H1 (cell line): ENCODE data around the gene PDXDC1. TPM values are rescaled to one million over a fixed set of nuclear protein-coding genes. Genes with fewer than 3 reads are reported as not detected.
"Not testable (repeated sequence)": the region's sequence is repeated elsewhere in the genome, so short reads cannot be mapped to it uniquely, and the experiment has no call there.

Experiments
- CTCF ChIA-PET: fragments of 300-600 bp; sonication (Branson Sonifier 250); formaldehyde crosslinking; loops from one replicate; lab custom pipeline; 2021; ENCODE audit not compliant: partially characterized antibody; lab: Charles Lee
- POLR2A ChIA-PET: fragments of 300-600 bp; sonication (Branson Sonifier 250); formaldehyde crosslinking; loops from one replicate; lab custom pipeline; 2021; ENCODE audit warnings: inconsistent platforms; ENCODE audit not compliant: partially characterized antibody; lab: Charles Lee
- DNase-seq, 2 experiments: peaks; one replicate each; pipeline versions ENCODE4 v3.0.0 to v3.0.0-alpha.2; 2010 to 2022; ENCODE audit warnings: low spot score in 2 of 2, low read depth in 1 of 2, mixed read lengths in 1 of 2
- FAIRE-seq: peaks from 2 replicates; lab custom pipeline; 2011; peaks lifted over from hg19 to GRCh38; lab: Jason Lieb, UNC
- H2AFZ ChIP-seq: 2 replicates; pipeline ENCODE4 v1.8.1; 2012; ENCODE audit warnings: low read length, inconsistent platforms
- H2AK5ac ChIP-seq: 2 replicates; pipeline ENCODE4 v1.6.1; 2013; ENCODE audit warnings: low read depth, low read length
- H2BK120ac ChIP-seq: replicated peaks from 2 replicates; pipeline ENCODE3; 2013; ENCODE audit warnings: low read depth, low read length, inconsistent platforms
- H2BK12ac ChIP-seq: 2 replicates; pipeline ENCODE4 v1.6.1; 2013; ENCODE audit warnings: low read depth, low read length
- H2BK15ac ChIP-seq: 2 replicates; pipeline ENCODE4 v1.6.1; 2013; ENCODE audit warnings: low read length
- H2BK20ac ChIP-seq: 2 replicates; pipeline ENCODE4 v1.6.1; 2013; ENCODE audit warnings: low read length
- H2BK5ac ChIP-seq: 2 replicates; pipeline ENCODE4 v1.6.1; 2013; ENCODE audit warnings: low read depth, low read length
- H3K14ac ChIP-seq: 2 replicates; pipeline ENCODE4 v1.6.1; 2013; ENCODE audit warnings: inconsistent platforms; ENCODE audit not compliant: insufficient read length
- H3K18ac ChIP-seq: 2 replicates; pipeline ENCODE4 v1.6.1; 2013; ENCODE audit warnings: low read length; ENCODE audit errors: extremely low read depth
- H3K23ac ChIP-seq: 2 replicates; pipeline ENCODE4 v1.6.1; 2013; ENCODE audit warnings: inconsistent platforms; ENCODE audit not compliant: insufficient read length
- H3K23me2 ChIP-seq: 2 replicates; pipeline ENCODE4 v1.6.1; 2013; ENCODE audit warnings: low read depth, low read length
- H3K27ac ChIP-seq: 2 replicates; pipeline ENCODE4 v1.6.1; 2011; ENCODE audit warnings: low read depth, low read length, inconsistent platforms
- H3K27me3 ChIP-seq, 4 experiments: replicated peaks in 1 of 4; 1 replicate in 1 of 4; 2 replicates in 3 of 4; pipeline versions ENCODE4 v1.6.1 to v1.8.1; 2011 to 2013; ENCODE audit warnings: low read length in 3 of 4, mild to moderate bottlenecking in 3 of 4, inconsistent platforms in 2 of 4, mixed read lengths in 2 of 4, moderate library complexity in 1 of 4; ENCODE audit not compliant: control insufficient read depth in 3 of 4, insufficient read depth in 3 of 4; ENCODE audit errors: extremely low read depth in 1 of 4
- H3K36me3 ChIP-seq, 4 experiments: 2 replicates each; pipeline versions ENCODE4 v1.6.1 to v1.8.1; 2011 to 2013; ENCODE audit warnings: mild to moderate bottlenecking in 4 of 4, low read length in 3 of 4, moderate library complexity in 2 of 4, control low read depth in 1 of 4, inconsistent platforms in 1 of 4; ENCODE audit not compliant: insufficient read depth in 4 of 4, control insufficient read depth in 2 of 4
- H3K4ac ChIP-seq: replicated peaks from 2 replicates; pipeline ENCODE3; 2013; ENCODE audit warnings: low read length, low read depth, mixed read lengths, inconsistent platforms; ENCODE audit not compliant: insufficient read length
- H3K4me1 ChIP-seq, 4 experiments: replicated peaks in 1 of 4; 1 replicate in 1 of 4; 2 replicates in 3 of 4; pipeline versions ENCODE4 v1.6.1 to v1.8.1; 2011 to 2013; ENCODE audit warnings: low read length in 3 of 4, inconsistent platforms in 2 of 4, mixed read lengths in 1 of 4; ENCODE audit not compliant: insufficient read depth in 4 of 4, control insufficient read depth in 3 of 4
- H3K4me2 ChIP-seq, 2 experiments: 2 replicates each; pipeline versions ENCODE4 v1.6.1 to v1.8.1; 2011 to 2013; ENCODE audit warnings: low read depth in 2 of 2, low read length in 2 of 2, control low read depth in 1 of 2, inconsistent platforms in 1 of 2, mild to moderate bottlenecking in 1 of 2; ENCODE audit not compliant: insufficient read depth in 1 of 2
- H3K4me3 ChIP-seq, 4 experiments: fragments of 200-600, 300-600 bp in 1 of 4; sonication (generic), shearing (Covaris generic), sonication (Bioruptor Twin) in 1 of 4; 2 replicates each; pipeline versions ENCODE4 v1.5.1 to v1.8.1; 2011 to 2016; ENCODE audit warnings: low read length in 4 of 4, low read depth in 3 of 4, control low read depth in 2 of 4, inconsistent platforms in 2 of 4, mild to moderate bottlenecking in 2 of 4, mixed read lengths in 1 of 4, moderate library complexity in 1 of 4; ENCODE audit not compliant: insufficient read depth in 2 of 4; ENCODE audit errors: extremely low read depth in 1 of 4
- H3K56ac ChIP-seq: replicated peaks from 2 replicates; pipeline ENCODE3; 2013; ENCODE audit warnings: low read depth, mild to moderate bottlenecking, mixed read lengths, low read length, inconsistent platforms; ENCODE audit not compliant: insufficient read length
- H3K79me1 ChIP-seq: 2 replicates; pipeline ENCODE4 v1.6.1; 2013; ENCODE audit warnings: low read depth, low read length, control low read depth
- H3K79me2 ChIP-seq, 2 experiments: 2 replicates each; pipeline versions ENCODE4 v1.6.1 to v1.8.1; 2012 to 2013; ENCODE audit warnings: low read length in 2 of 2, mild to moderate bottlenecking in 2 of 2, inconsistent platforms in 1 of 2; ENCODE audit not compliant: insufficient read depth in 2 of 2, control insufficient read depth in 1 of 2
- H3K9ac ChIP-seq, 4 experiments: replicated peaks in 1 of 4; 1 replicate in 1 of 4; 2 replicates in 3 of 4; pipeline versions ENCODE4 v1.6.1 to v1.8.1; 2011 to 2013; ENCODE audit warnings: low read depth in 3 of 4, low read length in 3 of 4, control low read depth in 2 of 4, mild to moderate bottlenecking in 2 of 4, moderate library complexity in 2 of 4, inconsistent platforms in 1 of 4; ENCODE audit errors: extremely low read depth in 1 of 4
- H3K9me3 ChIP-seq, 2 experiments: 2 replicates each; pipeline versions ENCODE4 v1.6.1 to v1.8.1; 2012 to 2013; ENCODE audit warnings: mild to moderate bottlenecking in 2 of 2, moderate library complexity in 2 of 2, control low read depth in 1 of 2, inconsistent platforms in 1 of 2, low read depth in 1 of 2, low read length in 1 of 2, mixed read lengths in 1 of 2; ENCODE audit not compliant: insufficient read depth in 2 of 2
- H4K20me1 ChIP-seq, 2 experiments: replicated peaks in 1 of 2; 2 replicates each; pipeline versions ENCODE3 to v1.8.1; 2011 to 2013; ENCODE audit warnings: inconsistent platforms in 2 of 2, low read length in 2 of 2, mild to moderate bottlenecking in 1 of 2; ENCODE audit not compliant: insufficient read depth in 2 of 2, control insufficient read depth in 1 of 2
- H4K5ac ChIP-seq: 2 replicates; pipeline ENCODE4 v1.6.1; 2013; ENCODE audit warnings: low read length, low read depth, mixed read lengths, inconsistent platforms; ENCODE audit not compliant: insufficient read length
- H4K8ac ChIP-seq: 2 replicates; pipeline ENCODE4 v1.8.0; 2013; ENCODE audit warnings: mild to moderate bottlenecking, moderate library complexity, low read length, inconsistent platforms; ENCODE audit not compliant: insufficient read depth; ENCODE audit errors: extremely low read depth
- H4K91ac ChIP-seq: replicated peaks from 2 replicates; pipeline ENCODE3; 2013; ENCODE audit warnings: low read length, mixed read lengths, inconsistent platforms; ENCODE audit not compliant: insufficient read length
- WGBS, 2 experiments: shearing (Covaris generic) in 1 of 2; methylation state at CpG; one replicate each; pipeline versions ENCODE4 v1.1.6 to v1.1.7; 2013 to 2015; ENCODE audit warnings: low lambda C conversion rate in 2 of 2, mixed read lengths in 2 of 2, inconsistent platforms in 1 of 2, low coverage in 1 of 2, missing lambda C conversion rate in 1 of 2; ENCODE audit not compliant: insufficient replicate concordance in 2 of 2, insufficient coverage in 1 of 2, insufficient read length in 1 of 2; ENCODE audit errors: extremely low coverage in 1 of 2, missing lambda C conversion rate in 1 of 2; 5-methylcytosine and 5-hydroxymethylcytosine counted together
- polyA plus RNA-seq, 7 experiments: library from polyadenylated mRNA; depleted of rRNA in 3 of 7; stranded (reverse) in 5 of 7; unstranded in 2 of 7; fragments of >200 nt in 5 of 7; fragments of 200-250 nt in 2 of 7; gene quantifications; 1 replicate in 5 of 7; 2 replicates in 1 of 7; 4 replicates in 1 of 7; pipeline versions ENCODE4 v1.2.1 to v1.2.3, GENCODE V29; 2011 to 2013; ENCODE audit warnings: missing spikeins in 2 of 7, mixed read lengths in 2 of 7
- total RNA-seq: library from RNA; stranded (reverse); fragmentation: NEBNext Ultra II Directional; extraction: Animal tissue kit (Norgen Biotek cat#: 25700); gene quantifications from 2 replicates; pipeline ENCODE4 v1.2.1, GENCODE V29; 2021

The PDXDC1 gene
- total and polyA plus RNA-seq, 2 of the 8 experiments (the other 6 are each of a cell fraction or from before 2014, with no cell fraction given): 56.6 to 118 TPM

DNA sequence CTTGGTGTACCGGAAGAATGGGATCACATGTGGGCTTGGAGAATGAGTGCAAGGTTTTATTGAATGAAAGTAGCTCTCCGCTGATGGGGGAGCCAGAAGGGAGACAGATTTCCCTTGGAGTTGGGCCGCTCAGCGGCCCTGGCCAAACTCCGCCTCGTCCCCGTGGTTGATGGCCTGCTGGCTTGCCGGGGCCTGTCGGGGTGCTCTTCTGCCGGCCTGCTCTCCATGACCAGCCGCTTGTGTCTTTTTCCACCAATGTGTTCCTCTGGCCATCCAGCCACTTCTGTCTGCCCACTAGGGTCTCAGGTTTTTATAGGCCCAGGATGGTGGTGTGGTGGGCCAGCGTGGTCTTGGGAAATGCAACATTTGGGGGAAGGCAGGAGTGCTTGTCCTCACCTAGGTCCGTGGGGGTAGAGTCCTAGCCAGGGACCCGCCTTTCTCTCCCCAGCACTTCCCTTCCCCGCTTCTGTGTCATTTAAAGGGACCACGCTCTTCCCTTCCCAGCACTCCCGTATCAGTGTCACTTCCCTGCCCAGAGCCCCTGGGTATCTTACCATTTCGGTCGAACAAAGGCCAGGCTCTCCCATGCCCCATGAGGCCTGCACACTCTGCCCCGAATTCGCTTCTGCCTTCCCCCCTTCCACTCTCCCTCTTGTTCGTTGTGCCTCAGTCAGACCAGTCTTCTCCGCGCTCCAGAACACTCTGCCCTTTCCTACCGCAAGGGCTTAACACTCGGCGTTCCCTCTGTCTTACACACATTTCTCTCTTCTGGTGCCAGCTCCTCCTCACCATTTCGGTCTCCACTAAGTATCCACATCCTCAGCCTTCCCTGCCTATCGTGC is 52.9 kb downstream of the PDXDC1 start:
- H2BK120ac ChIP-seq, H2BK12ac ChIP-seq, H2AFZ ChIP-seq, H3K27ac ChIP-seq, H2BK15ac ChIP-seq, H3K9ac ChIP-seq, H3K56ac ChIP-seq, H3K4ac ChIP-seq, POLR2A ChIA-PET, H4K91ac ChIP-seq, H4K20me1 ChIP-seq, H3K23me2 ChIP-seq, H2AK5ac ChIP-seq, H2BK20ac ChIP-seq, H4K5ac ChIP-seq, H3K79me1 ChIP-seq, H3K4me2 ChIP-seq, H3K4me1 ChIP-seq, DNase-seq, H3K23ac ChIP-seq, CTCF ChIA-PET, H3K27me3 ChIP-seq, H3K14ac ChIP-seq, H3K18ac ChIP-seq, H3K79me2 ChIP-seq, H3K9me3 ChIP-seq, H4K8ac ChIP-seq, H3K4me3 ChIP-seq: not testable (repeated sequence)
- FAIRE-seq: peak; percentile 52
- WGBS, 2 experiments: 91% methylated on average over 29 of the region's 29 CpGs; no CpG with 5 or more reads in 1 of the 2 experiments
- peaks cover under 1 to 25% (median 17%) of the 10 kb centered on the region in 4 experiments; a peak in 6 of 8 replicates for H3K36me3 ChIP-seq
- H2BK5ac ChIP-seq: peak overlapping the region; percentile 66; the same call in 1 of the 2 replicates
